ENCODE data around the gene ALDH9A1. TPM values are rescaled to one million over a fixed set of nuclear protein-coding genes. Genes with fewer than 3 reads are reported as not detected.
"Not testable (repeated sequence)": the region's sequence is repeated elsewhere in the genome, so short reads cannot be mapped to it uniquely, and the experiment has no call there.

ALDH9A1 gene
- polyA plus RNA-seq (2012; ENCODE audit: insufficient read depth, insufficient read length, low read depth), result 17.7 TPM

DNA sequence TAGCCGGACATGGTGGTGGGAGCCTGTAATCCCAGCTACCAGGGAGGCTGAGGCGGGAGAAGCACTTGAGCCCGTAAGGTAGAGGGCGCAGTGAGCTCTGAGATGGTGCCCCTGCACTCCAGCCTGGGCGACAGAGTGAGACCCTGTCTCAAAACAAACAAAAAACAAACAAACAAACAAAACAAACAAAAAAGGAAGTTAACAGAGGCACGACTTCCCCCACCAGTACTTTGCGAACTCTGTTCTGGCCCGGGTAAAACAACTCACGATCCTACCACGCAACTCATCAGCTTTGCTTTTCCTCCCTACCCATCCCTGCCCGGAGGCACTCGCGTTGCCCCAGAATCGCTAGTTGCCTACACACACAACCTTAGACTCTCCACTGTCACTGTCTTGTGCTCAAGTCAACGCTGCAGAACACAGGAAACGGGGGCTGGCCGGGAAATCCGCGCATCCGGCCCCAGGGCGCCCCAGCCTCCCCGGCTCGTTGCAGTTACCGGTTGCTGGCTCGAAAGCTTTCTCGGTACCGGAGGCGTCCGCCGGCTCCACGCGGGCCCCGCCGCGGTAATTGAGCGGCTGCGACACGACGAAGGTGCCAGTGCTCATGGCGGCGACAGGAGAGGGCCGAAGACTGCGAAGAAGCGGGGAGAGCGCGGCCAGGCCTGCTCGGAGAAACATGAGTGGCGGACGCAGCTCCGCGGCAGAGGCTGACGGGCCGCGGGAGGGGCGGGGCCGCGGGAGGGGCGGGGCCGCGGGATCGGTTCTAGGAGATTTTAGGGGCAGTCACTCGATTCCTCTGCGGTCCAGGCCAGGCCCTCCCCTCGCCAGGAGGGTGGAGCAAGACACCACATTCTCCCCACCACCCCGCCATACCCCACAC lies at the start of gene ALDH9A1:
Gene ALDH9A1, minus strand, starts transcription at position 682 of the 880 bp plus-strand sequence. Its CDS starts 4 bp downstream, at position 678.
- peak; percentile 89 for DNase-seq
- Histone ChIP-seq H3K36me3 (no peaks in the 10 kb centered on the region), H3K27me3 (no peaks in the 10 kb centered on the region), H3K9me3 (no peaks in the 10 kb centered on the region), H3K4me3 (ENCODE audit: low read depth, low read length) (peak within 1 kb of the TSS; percentile 95), H3K4me1 (no peaks in the 10 kb centered on the region)
- peak; percentile 49 for TF ChIP-seq CTCF (IDR thresholded peaks at IDR 0.05; ENCODE audit: low read depth, low read length)

DNA sequence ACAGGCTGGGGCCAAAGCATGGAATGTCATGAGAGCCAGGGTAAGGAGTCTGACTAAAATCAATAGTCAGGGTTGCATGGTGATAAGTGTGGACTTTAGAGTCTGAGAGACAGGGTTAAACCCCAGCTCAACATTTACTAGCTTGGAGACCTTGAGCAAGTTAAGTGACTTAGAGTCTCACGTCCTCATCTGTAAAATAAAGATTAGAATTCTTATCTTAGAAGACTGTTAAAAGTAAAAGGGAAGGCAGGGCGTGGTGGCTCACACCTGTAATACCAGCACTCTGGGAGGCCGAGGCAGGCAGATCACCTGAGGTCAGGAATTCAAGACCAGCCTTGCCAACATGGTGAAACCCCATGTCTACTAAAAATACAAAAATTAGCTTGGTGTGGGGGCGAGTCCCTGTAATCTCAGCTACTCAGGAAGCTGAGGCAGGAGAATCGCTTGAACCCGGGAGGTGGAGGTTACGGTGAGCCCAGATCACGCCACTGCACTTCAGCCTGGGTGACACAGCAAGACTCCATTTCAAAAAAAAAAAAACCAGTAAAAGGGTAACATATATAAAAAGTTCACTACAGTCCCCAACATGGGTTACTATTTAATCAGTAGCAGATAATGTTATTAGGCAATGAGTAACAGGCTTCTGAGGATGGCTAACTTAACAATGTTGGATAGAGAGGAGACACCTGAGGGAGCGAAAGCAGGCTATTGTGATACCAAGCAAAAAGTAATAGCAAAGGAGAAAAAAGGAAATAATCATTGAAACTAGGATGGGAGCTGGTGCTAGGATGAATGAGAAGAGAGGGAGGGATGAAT lies 49.5 kb upstream of the ALDH9A1 start:
- no peak overlapping the region for H3K4me3 ChIP-seq (ENCODE audit: low read depth, low read length)
- no peaks in the 10 kb centered on the region for H3K9me3 ChIP-seq
- no peaks in the 10 kb centered on the region for H3K4me1 ChIP-seq
- peaks cover 26% of the 10 kb centered on the region for H3K36me3 ChIP-seq
- no peak for DNase-seq
- H3K27me3 ChIP-seq, result no peaks in the 10 kb centered on the region
- no peak for TF ChIP-seq CTCF (IDR thresholded peaks at IDR 0.05; ENCODE audit: low read depth, low read length)

DNA sequence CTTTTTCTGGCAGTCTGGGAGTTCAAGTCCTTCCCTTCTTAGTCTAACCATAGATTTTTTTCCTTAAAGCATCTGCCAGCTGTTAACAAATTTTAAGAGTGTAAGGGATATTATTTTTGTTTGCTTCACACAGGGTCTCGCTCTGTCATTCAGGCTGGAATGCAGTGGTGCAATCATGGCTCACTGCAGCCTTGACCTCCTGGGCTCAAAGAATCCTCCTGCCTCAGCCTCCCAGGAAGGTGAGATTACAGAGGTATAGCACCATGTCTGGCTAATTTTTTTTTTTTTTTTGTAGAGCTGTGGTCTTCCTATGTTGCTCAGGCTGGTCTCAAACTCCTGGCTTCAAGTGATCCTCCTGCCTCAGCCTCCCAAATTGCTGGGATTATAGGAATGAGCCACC lies 46.6 kb upstream of the ALDH9A1 start:
- DNase-seq, result not testable (repeated sequence)
- peaks cover 42% of the 10 kb centered on the region for H3K36me3 ChIP-seq

DNA sequence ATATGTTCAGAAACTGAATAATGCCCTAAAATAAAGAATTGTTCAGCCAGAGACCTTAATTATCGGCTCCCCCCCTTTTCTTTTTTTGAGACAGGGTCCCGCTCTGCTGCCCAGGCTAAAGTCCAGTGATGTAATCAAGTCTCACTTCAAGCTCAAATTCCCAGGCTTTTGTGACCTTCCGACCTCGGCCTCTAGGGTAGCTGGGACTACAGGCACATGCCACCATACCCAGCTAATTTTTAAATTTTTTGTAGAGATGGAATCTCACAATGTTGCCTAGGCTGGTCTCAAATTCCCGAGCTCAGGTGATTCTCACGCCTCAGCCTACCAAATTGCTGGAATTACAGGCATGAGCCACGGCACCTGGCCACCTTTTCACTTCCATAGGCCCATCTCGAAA lies 43.8 kb upstream of the ALDH9A1 start:
- no peak overlapping the region for H3K4me3 ChIP-seq (ENCODE audit: low read depth, low read length)
- DNase-seq, result no peak
- H3K36me3 ChIP-seq, result peaks cover 45% of the 10 kb centered on the region
- H3K9me3 ChIP-seq, result no peaks in the 10 kb centered on the region
- H3K4me1 ChIP-seq, result no peaks in the 10 kb centered on the region
- H3K27me3 ChIP-seq, result no peaks in the 10 kb centered on the region
- TF ChIP-seq CTCF (IDR thresholded peaks at IDR 0.05; ENCODE audit: low read depth, low read length), result no peak

More for the DNA sequence above, 46.6 kb upstream of the ALDH9A1 start:
- H3K9me3 ChIP-seq; H3K4me1 ChIP-seq; H3K4me3 ChIP-seq (ENCODE audit: low read depth, low read length); H3K27me3 ChIP-seq: not testable (repeated sequence)

- no peak for TF ChIP-seq CTCF (IDR thresholded peaks at IDR 0.05; ENCODE audit: low read depth, low read length)
- H3K27me3 ChIP-seq, result no peaks in the 10 kb centered on the region
- no peak for DNase-seq
- H3K9me3 ChIP-seq, result no peaks in the 10 kb centered on the region
- H3K4me1 ChIP-seq, result no peaks in the 10 kb centered on the region
- H3K36me3 ChIP-seq, result peaks cover 38% of the 10 kb centered on the region
- no peak overlapping the region for H3K4me3 ChIP-seq (ENCODE audit: low read depth, low read length)
These were observed 40.4 kb upstream of the ALDH9A1 start for GRCh38 chr1:165738794-165739193.

GRCh38 chr1:165737196-165737595 lies 38.8 kb upstream of the ALDH9A1 start:
- no peak overlapping the region for H3K4me3 ChIP-seq (ENCODE audit: low read depth, low read length)
- peaks cover 32% of the 10 kb centered on the region for H3K36me3 ChIP-seq
- H3K4me1 ChIP-seq, result no peaks in the 10 kb centered on the region
- H3K27me3 ChIP-seq, result no peaks in the 10 kb centered on the region
- H3K9me3 ChIP-seq, result no peaks in the 10 kb centered on the region
- DNase-seq, result no peak
- TF ChIP-seq CTCF (IDR thresholded peaks at IDR 0.05; ENCODE audit: low read depth, low read length), result no peak
